ENCODE results near the gene CST7.

CST7 gene

DNA sequence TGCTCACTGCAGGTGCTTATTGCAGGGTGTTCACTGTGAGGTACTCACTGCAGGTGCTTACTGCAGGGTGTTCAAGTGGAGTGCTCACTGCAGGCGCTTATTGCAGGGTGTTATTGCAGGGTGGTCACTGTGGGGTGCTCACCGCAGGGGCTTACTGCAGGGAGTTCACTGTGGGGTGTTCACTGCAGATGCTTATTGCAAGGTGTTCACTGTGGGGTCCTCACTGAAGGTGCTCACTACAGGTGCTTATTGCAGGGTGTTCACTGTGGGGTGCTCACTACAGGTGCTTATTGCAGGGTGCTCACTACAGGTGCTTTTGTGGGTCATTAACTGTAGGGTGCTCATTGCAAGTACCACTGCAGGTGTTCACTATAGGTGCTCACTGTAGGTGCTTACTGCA lies 23.3 kb downstream of the CST7 start:
- Histone ChIP-seq H2AFZ (ENCODE audit: low read depth) (no peak overlapping the region), H4K20me1 (ENCODE audit: insufficient read depth) (no peaks in the 10 kb centered on the region), H3K9ac (no peak overlapping the region), H3K36me3 (ENCODE audit: insufficient read depth) (no peaks in the 10 kb centered on the region), H3K4me2 (no peak overlapping the region), H3K27ac (no peak overlapping the region), H3K79me2 (ENCODE audit: insufficient read depth, low read depth) (no peaks in the 10 kb centered on the region), H3K27me3 (ENCODE audit: insufficient read depth, low read depth) (no peaks in the 10 kb centered on the region), H3K4me1 (ENCODE audit: low read depth, poor library complexity, severe bottlenecking) (no peaks in the 10 kb centered on the region), H3K4me3 (IDR thresholded peaks at IDR 0.05; ENCODE audit: insufficient read depth, low read depth, low read length) (no peak overlapping the region)
- TF ChIP-seq, protein P1, sequence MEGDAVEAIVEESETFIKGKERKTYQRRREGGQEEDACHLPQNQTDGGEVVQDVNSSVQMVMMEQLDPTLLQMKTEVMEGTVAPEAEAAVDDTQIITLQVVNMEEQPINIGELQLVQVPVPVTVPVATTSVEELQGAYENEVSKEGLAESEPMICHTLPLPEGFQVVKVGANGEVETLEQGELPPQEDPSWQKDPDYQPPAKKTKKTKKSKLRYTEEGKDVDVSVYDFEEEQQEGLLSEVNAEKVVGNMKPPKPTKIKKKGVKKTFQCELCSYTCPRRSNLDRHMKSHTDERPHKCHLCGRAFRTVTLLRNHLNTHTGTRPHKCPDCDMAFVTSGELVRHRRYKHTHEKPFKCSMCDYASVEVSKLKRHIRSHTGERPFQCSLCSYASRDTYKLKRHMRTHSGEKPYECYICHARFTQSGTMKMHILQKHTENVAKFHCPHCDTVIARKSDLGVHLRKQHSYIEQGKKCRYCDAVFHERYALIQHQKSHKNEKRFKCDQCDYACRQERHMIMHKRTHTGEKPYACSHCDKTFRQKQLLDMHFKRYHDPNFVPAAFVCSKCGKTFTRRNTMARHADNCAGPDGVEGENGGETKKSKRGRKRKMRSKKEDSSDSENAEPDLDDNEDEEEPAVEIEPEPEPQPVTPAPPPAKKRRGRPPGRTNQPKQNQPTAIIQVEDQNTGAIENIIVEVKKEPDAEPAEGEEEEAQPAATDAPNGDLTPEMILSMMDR (conservative IDR thresholded peaks at IDR 0.05; ENCODE audit: low read depth, low read length) = no peak

DNA sequence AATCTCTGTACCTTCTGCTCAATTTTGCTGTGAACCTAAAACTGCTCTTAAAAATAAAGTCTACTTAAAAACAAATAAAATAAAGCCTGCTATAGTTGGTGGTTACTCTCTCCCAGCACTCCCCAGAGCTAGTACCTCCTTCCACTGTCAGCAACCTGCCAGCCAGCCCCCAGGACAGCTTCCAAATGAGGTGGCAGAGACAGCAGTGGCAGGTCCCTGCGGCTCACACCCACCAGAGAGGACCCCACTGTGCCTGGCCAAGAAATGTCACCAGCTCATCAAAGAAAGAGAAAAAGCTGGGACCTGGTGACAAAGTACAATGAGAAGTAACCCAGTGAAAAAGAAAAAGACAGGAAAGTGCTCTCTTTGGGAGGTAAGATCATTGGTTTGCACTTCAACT lies 28.3 kb downstream of the CST7 start:
- TF ChIP-seq, protein P1 (conservative IDR thresholded peaks at IDR 0.05; ENCODE audit: low read depth, low read length) = no peak
- H4K20me1 ChIP-seq (ENCODE audit: insufficient read depth) = no peaks in the 10 kb centered on the region
- H3K27me3 ChIP-seq (ENCODE audit: insufficient read depth, low read depth) = no peaks in the 10 kb centered on the region
- H2AFZ ChIP-seq (ENCODE audit: low read depth) = no peak overlapping the region
- H3K27ac ChIP-seq = no peak overlapping the region
- no peaks in the 10 kb centered on the region for H3K79me2 ChIP-seq (ENCODE audit: insufficient read depth, low read depth)
- no peak overlapping the region for H3K4me3 ChIP-seq (IDR thresholded peaks at IDR 0.05; ENCODE audit: insufficient read depth, low read depth, low read length)
- H3K4me2 ChIP-seq = no peak overlapping the region
- no peaks in the 10 kb centered on the region for H3K4me1 ChIP-seq (ENCODE audit: low read depth, poor library complexity, severe bottlenecking)
- no peaks in the 10 kb centered on the region for H3K36me3 ChIP-seq (ENCODE audit: insufficient read depth)
- no peak overlapping the region for H3K9ac ChIP-seq

DNA sequence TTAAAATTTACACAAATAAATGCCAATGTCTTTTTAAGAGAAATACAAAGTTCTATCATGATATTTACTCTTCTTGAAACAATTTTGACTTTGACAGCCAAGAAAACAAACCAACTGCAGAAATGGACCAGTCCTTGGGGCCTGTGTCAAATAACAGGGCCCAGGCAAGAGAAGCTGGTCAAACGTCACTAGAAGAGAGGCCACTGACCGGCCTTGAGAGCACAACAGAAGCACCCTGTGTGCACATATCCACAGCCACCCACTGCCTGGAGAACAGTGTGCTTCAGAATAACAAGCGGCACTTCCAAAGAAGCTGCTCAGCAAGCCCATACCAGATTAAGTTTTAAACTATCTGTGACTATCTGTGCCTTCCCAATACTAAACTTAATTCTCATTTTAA lies 28.7 kb downstream of the CST7 start:
- H3K4me3 ChIP-seq (IDR thresholded peaks at IDR 0.05; ENCODE audit: insufficient read depth, low read depth, low read length) = no peak overlapping the region
- no peaks in the 10 kb centered on the region for H3K36me3 ChIP-seq (ENCODE audit: insufficient read depth)
- no peaks in the 10 kb centered on the region for H3K27me3 ChIP-seq (ENCODE audit: insufficient read depth, low read depth)
- TF ChIP-seq, protein P1 (conservative IDR thresholded peaks at IDR 0.05; ENCODE audit: low read depth, low read length) = no peak
- no peak overlapping the region for H3K4me2 ChIP-seq
- H3K4me1 ChIP-seq (ENCODE audit: low read depth, poor library complexity, severe bottlenecking) = no peaks in the 10 kb centered on the region
- H2AFZ ChIP-seq (ENCODE audit: low read depth) = no peak overlapping the region
- H4K20me1 ChIP-seq (ENCODE audit: insufficient read depth) = no peaks in the 10 kb centered on the region
- no peak overlapping the region for H3K9ac ChIP-seq
- H3K27ac ChIP-seq = no peak overlapping the region
- H3K79me2 ChIP-seq (ENCODE audit: insufficient read depth, low read depth) = no peaks in the 10 kb centered on the region

DNA sequence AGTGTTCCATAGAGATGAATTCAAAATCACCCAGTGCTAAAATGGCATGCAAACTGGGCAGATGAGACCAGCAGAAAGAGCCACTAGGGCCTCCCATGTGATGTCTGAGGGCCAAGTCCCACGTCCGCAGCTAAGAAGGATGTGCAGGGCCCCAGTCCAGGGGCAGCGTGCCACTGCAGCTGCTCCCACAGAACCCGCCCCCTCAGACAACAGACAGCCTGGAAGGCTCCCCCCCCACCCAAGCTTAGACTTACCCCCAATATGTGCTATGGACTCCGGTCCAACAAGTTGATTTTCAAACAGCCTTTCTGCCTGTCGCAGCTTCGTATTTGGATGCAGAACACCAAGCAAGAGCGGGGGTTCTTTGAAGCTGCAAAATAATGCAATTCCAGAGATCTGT lies 29.4 kb downstream of the CST7 start:
- no peak overlapping the region for H3K4me3 ChIP-seq (IDR thresholded peaks at IDR 0.05; ENCODE audit: insufficient read depth, low read depth, low read length)
- no peak overlapping the region for H3K9ac ChIP-seq
- H3K27ac ChIP-seq = no peak overlapping the region
- H2AFZ ChIP-seq (ENCODE audit: low read depth) = no peak overlapping the region
- H4K20me1 ChIP-seq (ENCODE audit: insufficient read depth) = no peaks in the 10 kb centered on the region
- TF ChIP-seq, protein P1 (conservative IDR thresholded peaks at IDR 0.05; ENCODE audit: low read depth, low read length) = no peak
- no peaks in the 10 kb centered on the region for H3K79me2 ChIP-seq (ENCODE audit: insufficient read depth, low read depth)
- H3K4me1 ChIP-seq (ENCODE audit: low read depth, poor library complexity, severe bottlenecking) = no peaks in the 10 kb centered on the region
- no peaks in the 10 kb centered on the region for H3K27me3 ChIP-seq (ENCODE audit: insufficient read depth, low read depth)
- no peak overlapping the region for H3K4me2 ChIP-seq
- H3K36me3 ChIP-seq (ENCODE audit: insufficient read depth) = no peaks in the 10 kb centered on the region
